ENCODE measurements around the gene DDX27.

DNA sequence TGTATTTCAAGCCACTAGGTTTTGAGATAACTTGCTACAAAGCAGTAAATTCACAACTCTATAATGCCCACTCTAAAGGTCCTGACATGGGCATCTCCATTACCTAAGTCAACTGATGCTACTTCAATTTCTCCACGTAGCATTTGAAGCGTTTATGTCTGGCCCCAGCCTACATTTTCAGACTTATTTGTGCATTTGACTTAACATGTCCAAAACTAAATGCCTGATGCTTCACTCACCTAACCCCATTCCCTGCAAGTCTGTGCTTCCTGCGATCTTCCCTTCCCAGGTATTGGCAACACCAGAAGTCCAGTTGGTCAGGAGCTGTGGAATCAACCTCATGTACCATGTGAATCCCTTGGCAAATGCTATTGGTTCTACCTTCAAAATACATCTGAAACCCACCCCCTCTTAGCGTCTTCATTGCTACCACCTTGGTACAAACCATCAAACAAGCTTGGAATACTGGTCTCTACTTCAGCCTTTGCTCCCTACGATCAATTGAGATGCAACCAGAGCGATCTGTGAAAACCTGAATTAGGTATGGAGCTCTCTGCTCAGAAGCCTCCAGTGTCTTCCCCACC, 71.5 kb downstream of the DDX27 start:
- no peak for TF ChIP-seq EP300 (IDR thresholded peaks at IDR 0.05)
- TF ChIP-seq, protein P1, sequence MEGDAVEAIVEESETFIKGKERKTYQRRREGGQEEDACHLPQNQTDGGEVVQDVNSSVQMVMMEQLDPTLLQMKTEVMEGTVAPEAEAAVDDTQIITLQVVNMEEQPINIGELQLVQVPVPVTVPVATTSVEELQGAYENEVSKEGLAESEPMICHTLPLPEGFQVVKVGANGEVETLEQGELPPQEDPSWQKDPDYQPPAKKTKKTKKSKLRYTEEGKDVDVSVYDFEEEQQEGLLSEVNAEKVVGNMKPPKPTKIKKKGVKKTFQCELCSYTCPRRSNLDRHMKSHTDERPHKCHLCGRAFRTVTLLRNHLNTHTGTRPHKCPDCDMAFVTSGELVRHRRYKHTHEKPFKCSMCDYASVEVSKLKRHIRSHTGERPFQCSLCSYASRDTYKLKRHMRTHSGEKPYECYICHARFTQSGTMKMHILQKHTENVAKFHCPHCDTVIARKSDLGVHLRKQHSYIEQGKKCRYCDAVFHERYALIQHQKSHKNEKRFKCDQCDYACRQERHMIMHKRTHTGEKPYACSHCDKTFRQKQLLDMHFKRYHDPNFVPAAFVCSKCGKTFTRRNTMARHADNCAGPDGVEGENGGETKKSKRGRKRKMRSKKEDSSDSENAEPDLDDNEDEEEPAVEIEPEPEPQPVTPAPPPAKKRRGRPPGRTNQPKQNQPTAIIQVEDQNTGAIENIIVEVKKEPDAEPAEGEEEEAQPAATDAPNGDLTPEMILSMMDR (IDR thresholded peaks at IDR 0.05) = no peak
- no peak for TF ChIP-seq POLR2A (IDR thresholded peaks at IDR 0.05)

All from ovary (tissue), 3 donors.